IMR-90 (cell line): ENCODE measurements around the gene TTLL12. TPM values are rescaled to one million over a fixed set of nuclear protein-coding genes. Genes with fewer than 3 reads are reported as not detected.

ENCODE experiments used
- ATAC-seq: fragments of 200-7000 bp; cut with Tn5 transposase; 2 replicates; pipeline ENCODE4 v1.9.1; 2020; ENCODE audit warnings: low read depth, mild to moderate bottlenecking, moderate library complexity
- BruUV-seq: library from RNA; stranded (reverse); fragments of 400-500 nt; replicated peaks from 2 replicates; lab custom pipeline; 2021; lab: Mats Ljungman, UMichigan
- CTCF ChIA-PET: fragments of 300-600 bp; formaldehyde crosslinking; extraction: SDS; loops from one replicate; lab custom pipeline; 2021; ENCODE audit warnings: antibody characterized with exemption; lab: Yijun Ruan, JAX
- POLR2A ChIA-PET: fragments of 300-600 bp; sonication (Branson Sonifier 250); formaldehyde crosslinking; loops from one replicate; lab custom pipeline; 2022; ENCODE audit warnings: antibody characterized with exemption; ENCODE audit not compliant: unreplicated experiment; lab: Charles Lee
- DNase-seq: peaks from one replicate; pipeline ENCODE4 v3.0.0; 2013
- H2AFZ ChIP-seq: replicated peaks from 2 replicates; pipeline ENCODE3; 2013; ENCODE audit warnings: low read length, mild to moderate bottlenecking; ENCODE audit not compliant: poor library complexity
- H2AK5ac ChIP-seq: 2 replicates; pipeline ENCODE4 v1.6.1; 2013; ENCODE audit warnings: low read depth, low read length, inconsistent platforms
- H2AK9ac ChIP-seq: replicated peaks from 2 replicates; pipeline ENCODE3; 2013; ENCODE audit warnings: mild to moderate bottlenecking, low read depth, low read length, moderate library complexity; ENCODE audit not compliant: poor library complexity
- H2BK120ac ChIP-seq: 2 replicates; pipeline ENCODE4 v1.6.1; 2013; ENCODE audit warnings: low read depth, low read length, inconsistent platforms
- H2BK15ac ChIP-seq: 3 replicates; pipeline ENCODE4 v1.6.1; 2013; ENCODE audit warnings: low read depth, low read length, inconsistent platforms
- H2BK20ac ChIP-seq: 2 replicates; pipeline ENCODE4 v1.6.1; 2013; ENCODE audit warnings: low read depth, mild to moderate bottlenecking, inconsistent platforms, low read length, moderate library complexity
- H2BK5ac ChIP-seq: 2 replicates; pipeline ENCODE4 v1.6.1; 2013; ENCODE audit warnings: mild to moderate bottlenecking, low read depth, low read length, inconsistent platforms; ENCODE audit not compliant: poor library complexity, severe bottlenecking
- H3K14ac ChIP-seq: replicated peaks from 2 replicates; pipeline ENCODE4 v1.6.1; 2013; ENCODE audit warnings: low read depth, low read length, inconsistent platforms
- H3K18ac ChIP-seq: 2 replicates; pipeline ENCODE4 v1.6.1; 2013; ENCODE audit warnings: low read depth, low read length, control low read depth
- H3K23ac ChIP-seq: 2 replicates; pipeline ENCODE4 v1.6.1; 2013; ENCODE audit warnings: low read depth, low read length, inconsistent platforms
- H3K27ac ChIP-seq: 2 replicates; pipeline ENCODE4 v1.5.1; 2013; ENCODE audit warnings: mild to moderate bottlenecking, control low read depth, low read length; ENCODE audit not compliant: insufficient read depth
- H3K27me3 ChIP-seq: 2 replicates; pipeline ENCODE4 v1.6.1; 2013; ENCODE audit warnings: low read length; ENCODE audit not compliant: control insufficient read depth, insufficient read depth
- H3K36me3 ChIP-seq: 2 replicates; pipeline ENCODE4 v1.6.1; 2013; ENCODE audit warnings: low read length, mixed read lengths; ENCODE audit not compliant: control insufficient read depth, insufficient read depth
- H3K4ac ChIP-seq: 2 replicates; pipeline ENCODE4 v1.6.1; 2013; ENCODE audit warnings: low read depth, low read length, inconsistent platforms
- H3K4me1 ChIP-seq: 2 replicates; pipeline ENCODE4 v1.6.1; 2013; ENCODE audit warnings: low read length, mixed read lengths; ENCODE audit not compliant: control insufficient read depth, insufficient read depth
- H3K4me2 ChIP-seq: 2 replicates; pipeline ENCODE4 v1.6.1; 2013; ENCODE audit warnings: low read depth, mild to moderate bottlenecking, control low read depth, low read length, moderate library complexity
- H3K4me3 ChIP-seq: 2 replicates; pipeline ENCODE4 v1.5.1; 2013; ENCODE audit warnings: low read depth, mild to moderate bottlenecking, control low read depth, low read length, moderate library complexity; ENCODE audit not compliant: insufficient read depth
- H3K56ac ChIP-seq: 2 replicates; pipeline ENCODE4 v1.6.1; 2013; ENCODE audit warnings: low read length, inconsistent platforms; ENCODE audit not compliant: insufficient read depth; ENCODE audit errors: extremely low read depth
- H3K79me1 ChIP-seq, 2 experiments: 2 replicates each; pipeline ENCODE4 v1.6.1; 2013; ENCODE audit warnings: low read length in 2 of 2, inconsistent platforms in 1 of 2, low read depth in 1 of 2
- H3K9ac ChIP-seq: 2 replicates; pipeline ENCODE4 v1.6.1; 2013; ENCODE audit warnings: low read depth, low read length, control low read depth
- H3K9me1 ChIP-seq: 2 replicates; pipeline ENCODE4 v1.6.1; 2013; ENCODE audit warnings: low read length, inconsistent platforms; ENCODE audit not compliant: insufficient read depth
- H3K9me3 ChIP-seq: 2 replicates; pipeline ENCODE4 v1.6.1; 2013; ENCODE audit warnings: low read length; ENCODE audit not compliant: control insufficient read depth, insufficient read depth
- H4K20me1 ChIP-seq: 2 replicates; pipeline ENCODE4 v1.6.1; 2013; ENCODE audit warnings: low read length, inconsistent platforms; ENCODE audit not compliant: insufficient read depth
- H4K5ac ChIP-seq: 2 replicates; pipeline ENCODE4 v1.6.1; 2013; ENCODE audit warnings: mild to moderate bottlenecking, low read depth, low read length, control low read depth
- H4K8ac ChIP-seq, 2 experiments: 2 replicates each; pipeline ENCODE4 v1.6.1; 2013; ENCODE audit warnings: low read depth in 2 of 2, low read length in 2 of 2, control low read depth in 1 of 2, inconsistent platforms in 1 of 2
- H4K91ac ChIP-seq: 2 replicates; pipeline ENCODE4 v1.6.1; 2013; ENCODE audit warnings: low read depth, low read length, inconsistent platforms; ENCODE audit not compliant: insufficient read depth
- CHD1 ChIP-seq: IDR thresholded peaks from 2 replicates; pipeline ENCODE4 v1.6.1; 2012; ENCODE audit warnings: low read depth, low read length, improper control_type of control experiment
- FOS ChIP-seq: fragments of 150-350 bp; IDR thresholded peaks from 2 replicates; pipeline ENCODE4 v1.6.1; 2016; ENCODE audit warnings: low read depth, low read length
- MAFK ChIP-seq: IDR thresholded peaks from 2 replicates; pipeline ENCODE4 v1.6.1; 2012; ENCODE audit warnings: low read depth, low read length, improper control_type of control experiment
- MXI1 ChIP-seq: IDR thresholded peaks from 2 replicates; pipeline ENCODE4 v1.6.1; 2012; ENCODE audit warnings: low read depth, mild to moderate bottlenecking, low read length, moderate library complexity, borderline replicate concordance
- RFX5 ChIP-seq: IDR thresholded peaks from 2 replicates; pipeline ENCODE4 v1.8.0; 2012; ENCODE audit warnings: low read depth, mild to moderate bottlenecking, low read length, moderate library complexity
- WGBS, 2 experiments: methylation state at CpG; one replicate each; pipeline versions ENCODE4 v1.1.5 to v1.1.7; 2013; ENCODE audit warnings: missing lambda C conversion rate in 2 of 2; ENCODE audit not compliant: insufficient read length in 1 of 2; ENCODE audit errors: extremely low coverage in 2 of 2; 5-methylcytosine and 5-hydroxymethylcytosine counted together
- dilution Hi-C: fragments of 300-500 bp; cut with HindIII; formaldehyde crosslinking; loops from one replicate; pipeline ENCODE4 v1.14.3; 2018; ENCODE audit warnings: low sequenced_read_pairs; ENCODE audit not compliant: unreplicated experiment
- in situ Hi-C: fragments of 300-500 bp; cut with MboI; formaldehyde crosslinking; loops from 3 replicates; pipeline ENCODE4 v1.14.3; 2019; ENCODE audit warnings: low sequenced_read_pairs, inconsistent platforms, mixed read lengths
- intact Hi-C: fragments of 100-400 bp; cut with micrococcal nuclease; formaldehyde crosslinking; loops from 2 replicates; pipeline ENCODE4 v1.10.0; 2022
- polyA plus RNA-seq, 3 experiments: library from polyadenylated mRNA; depleted of rRNA; stranded (reverse); fragments of >200 nt; gene quantifications; 2 replicates each; pipeline ENCODE4 v1.2.3, GENCODE V29; 2012; ENCODE audit warnings: low replicate concordance in 1 of 3
- total RNA-seq: library from RNA; depleted of rRNA; stranded (reverse); fragments of >200 nt; gene quantifications from 2 replicates; pipeline ENCODE4 v1.2.3, GENCODE V29; 2012
- TF ChIP-seq, protein P1 (sequence below): conservative IDR thresholded peaks from 2 replicates; pipeline ENCODE4 v1.5.1; 2012; ENCODE audit warnings: mild to moderate bottlenecking, low read depth, low read length, improper control_type of control experiment

TTLL12 gene
- total and polyA plus RNA-seq, 2 of the 4 experiments (the other 2 are of a cell fraction): 20.9 to 30.1 TPM

DNA sequence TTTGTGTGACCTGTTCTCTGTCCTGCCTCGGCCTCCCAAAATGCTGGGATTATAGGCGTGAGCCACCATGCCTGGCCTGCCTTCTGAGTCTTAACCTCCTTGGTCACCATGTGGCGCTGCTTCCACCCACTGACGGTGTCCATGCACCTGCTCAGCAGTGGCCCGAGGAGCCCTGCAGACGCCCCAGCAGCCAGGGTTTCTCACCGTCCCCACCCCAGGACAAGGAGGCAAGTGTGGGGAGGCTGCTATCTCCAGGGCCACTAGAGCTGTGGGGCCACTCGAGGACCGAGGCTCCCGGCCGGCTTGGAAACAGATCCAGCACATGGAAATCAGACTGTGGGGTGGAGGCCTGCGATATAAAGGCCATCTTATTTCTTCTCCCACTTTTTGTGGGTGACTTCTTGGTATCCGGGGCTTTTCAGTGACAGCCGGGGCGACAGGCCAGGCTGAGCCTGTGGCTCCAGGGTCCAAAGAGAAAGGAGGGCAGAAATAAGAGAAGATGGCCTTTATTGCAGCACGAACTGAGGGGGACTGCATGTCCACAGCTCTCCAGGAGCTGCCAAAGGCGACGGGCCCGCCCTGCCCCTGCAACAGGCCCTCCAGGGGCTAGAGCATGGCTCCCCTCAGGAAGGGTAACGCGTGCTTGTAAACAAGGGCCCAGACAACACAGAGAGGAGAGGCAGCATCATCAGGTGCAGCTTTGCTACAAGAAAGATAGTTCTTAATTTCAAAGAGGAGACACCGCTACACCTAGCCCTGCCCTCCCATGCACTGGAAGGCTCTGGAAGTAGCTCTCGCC is 20.6 kb downstream of the TTLL12 start:
- H3K79me1 ChIP-seq: peaks cover 0 to 5% of the 10 kb centered on the region in 2 experiments; a peak in 1 of 4 replicates
- H3K27me3 ChIP-seq: no peaks in the 10 kb centered on the region
- DNase-seq: no peak
- no peak overlapping the region for H4K91ac ChIP-seq
- peaks cover 31% of the 10 kb centered on the region for H3K36me3 ChIP-seq
- H2BK120ac ChIP-seq: no peak overlapping the region
- H2BK15ac ChIP-seq: no peak overlapping the region
- H3K56ac ChIP-seq: no peak overlapping the region
- 92% methylated on average over 4 of the region's 23 CpGs; no CpG with 5 or more reads in 1 of the 2 experiments for WGBS, 2 experiments
- no peak overlapping the region for H2BK5ac ChIP-seq
- no peak overlapping the region for H3K23ac ChIP-seq
- in situ Hi-C loops: no loop called here
- H3K4me2 ChIP-seq: no peak overlapping the region
- H2AK5ac ChIP-seq: no peak overlapping the region
- TF ChIP-seq RFX5 (no peak), MXI1 (no peak), CHD1 (no peak), FOS (no peak), MAFK (no peak)
- TF ChIP-seq, protein P1, sequence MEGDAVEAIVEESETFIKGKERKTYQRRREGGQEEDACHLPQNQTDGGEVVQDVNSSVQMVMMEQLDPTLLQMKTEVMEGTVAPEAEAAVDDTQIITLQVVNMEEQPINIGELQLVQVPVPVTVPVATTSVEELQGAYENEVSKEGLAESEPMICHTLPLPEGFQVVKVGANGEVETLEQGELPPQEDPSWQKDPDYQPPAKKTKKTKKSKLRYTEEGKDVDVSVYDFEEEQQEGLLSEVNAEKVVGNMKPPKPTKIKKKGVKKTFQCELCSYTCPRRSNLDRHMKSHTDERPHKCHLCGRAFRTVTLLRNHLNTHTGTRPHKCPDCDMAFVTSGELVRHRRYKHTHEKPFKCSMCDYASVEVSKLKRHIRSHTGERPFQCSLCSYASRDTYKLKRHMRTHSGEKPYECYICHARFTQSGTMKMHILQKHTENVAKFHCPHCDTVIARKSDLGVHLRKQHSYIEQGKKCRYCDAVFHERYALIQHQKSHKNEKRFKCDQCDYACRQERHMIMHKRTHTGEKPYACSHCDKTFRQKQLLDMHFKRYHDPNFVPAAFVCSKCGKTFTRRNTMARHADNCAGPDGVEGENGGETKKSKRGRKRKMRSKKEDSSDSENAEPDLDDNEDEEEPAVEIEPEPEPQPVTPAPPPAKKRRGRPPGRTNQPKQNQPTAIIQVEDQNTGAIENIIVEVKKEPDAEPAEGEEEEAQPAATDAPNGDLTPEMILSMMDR: no peak
- ChIA-PET CTCF (no interaction called here), POLR2A (no interaction called here)
- no TSS peak for BruUV-seq
- H3K9ac ChIP-seq: no peak overlapping the region
- no peak overlapping the region for H3K4me3 ChIP-seq
- H2BK20ac ChIP-seq: no peak overlapping the region
- dilution Hi-C loops: no loop called here
- H3K4ac ChIP-seq: no peak overlapping the region
- H2AK9ac ChIP-seq: no peak overlapping the region
- no peak overlapping the region for H3K14ac ChIP-seq
- no peaks in the 10 kb centered on the region for H3K9me3 ChIP-seq
- no peak overlapping the region for H3K18ac ChIP-seq
- no peaks in the 10 kb centered on the region for H3K4me1 ChIP-seq
- peaks cover 4% of the 10 kb centered on the region for H4K20me1 ChIP-seq
- H4K8ac ChIP-seq: no peak overlapping the region
- H3K9me1 ChIP-seq: peaks cover 4% of the 10 kb centered on the region; the same call in 1 of the 2 replicates
- no peak overlapping the region for H2AFZ ChIP-seq
- no peak overlapping the region for H3K27ac ChIP-seq
- ATAC-seq: no peak
- no peak overlapping the region for H4K5ac ChIP-seq
- intact Hi-C loops: no loop called here
